HG03095 (cell line): ENCODE results near the gene OPCML.
A peak's percentile ranks its signal among the peaks of the same experiment; 100 is the strongest.

Experiments used
- ATAC-seq: cut with Tn5 transposase; IDR thresholded peaks from one replicate; pipeline ENCODE4 v1.9.1; 2021; ENCODE audit warnings: moderate library complexity; ENCODE audit not compliant: unreplicated experiment

OPCML gene

GRCh38 chr11:133418218-133418617, 114.1 kb downstream of the OPCML start:
- no peak for ATAC-seq

GRCh38 chr11:133414506-133414905, 117.8 kb downstream of the OPCML start:
- no peak for ATAC-seq

DNA sequence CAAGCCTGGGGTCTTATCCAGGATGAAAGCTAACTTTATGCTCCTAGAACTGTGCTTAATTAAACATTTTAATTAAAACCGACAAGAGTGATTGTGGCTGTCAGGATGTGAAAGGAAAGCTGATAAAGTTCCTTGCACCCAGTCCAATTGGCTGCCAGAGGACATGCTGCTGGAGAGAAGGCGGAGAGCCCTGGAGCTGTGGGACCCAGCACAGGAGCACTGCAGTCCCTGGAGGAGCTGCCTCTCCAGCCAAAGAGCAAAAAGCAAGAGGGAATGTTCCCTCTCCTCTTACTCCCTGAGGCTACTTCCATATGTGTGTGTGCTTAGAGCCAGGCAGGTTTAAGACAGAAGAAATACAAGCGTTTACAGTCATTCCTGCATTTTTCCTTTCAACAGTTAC, 118.6 kb downstream of the OPCML start:
- no peak for ATAC-seq

DNA sequence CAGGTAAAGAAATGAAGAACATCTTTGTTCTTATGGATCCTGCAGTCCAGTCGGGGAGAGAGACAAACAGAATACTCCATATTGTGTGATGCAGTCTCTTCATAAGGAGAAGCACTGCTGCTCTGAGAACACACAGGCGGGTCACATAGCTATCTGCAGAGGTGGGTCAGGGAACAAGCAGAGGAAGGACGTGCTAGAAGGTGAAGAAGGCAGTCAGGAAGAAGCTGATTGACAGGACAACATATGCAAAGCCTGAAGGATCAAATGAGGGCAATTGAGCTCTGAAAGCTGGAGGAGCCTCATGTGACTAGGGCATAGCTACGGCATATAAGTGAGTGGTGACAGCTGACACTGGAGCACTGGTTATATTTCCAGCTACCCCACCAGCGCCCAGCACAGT, 122.5 kb downstream of the OPCML start:
- ATAC-seq = peak; percentile 19

DNA sequence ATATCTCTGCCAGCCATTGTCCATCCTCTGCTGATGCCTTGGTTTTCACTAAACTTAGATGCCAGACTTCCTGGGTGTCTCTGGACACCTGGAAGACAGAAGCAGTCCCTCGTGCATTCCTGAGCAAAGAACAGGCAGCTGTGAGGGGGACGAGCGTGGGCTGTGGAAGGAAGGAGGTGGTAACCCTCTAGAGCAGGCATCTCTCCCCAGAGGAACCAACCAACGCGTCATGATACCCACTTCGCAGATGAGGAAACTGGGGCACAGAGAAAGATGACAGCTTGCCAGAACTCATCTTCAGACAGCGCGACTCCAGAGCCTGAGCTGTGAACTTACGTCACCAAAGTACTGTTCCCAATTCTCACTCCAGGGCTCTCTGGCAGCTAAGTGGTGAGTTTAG, 123.4 kb downstream of the OPCML start:
- no peak for ATAC-seq

DNA sequence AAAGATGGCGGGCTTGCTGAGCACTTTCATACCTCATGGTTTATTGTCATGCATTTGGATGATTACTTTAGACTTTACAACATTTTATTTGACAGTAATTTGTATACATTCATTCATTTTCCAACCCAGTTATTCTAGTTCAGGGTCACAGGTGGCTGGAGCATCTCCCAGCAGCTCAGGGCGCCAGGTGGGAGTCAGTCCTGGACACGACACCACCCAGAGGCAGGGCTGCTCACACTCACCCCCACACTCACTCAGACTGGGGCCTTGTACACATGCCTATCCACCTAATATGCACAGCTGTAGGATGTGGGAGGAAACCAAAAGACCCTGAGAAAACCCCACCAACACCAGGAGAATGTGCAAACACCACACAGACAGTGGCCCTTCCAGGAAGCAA, 123.9 kb downstream of the OPCML start:
- ATAC-seq = no peak

DNA sequence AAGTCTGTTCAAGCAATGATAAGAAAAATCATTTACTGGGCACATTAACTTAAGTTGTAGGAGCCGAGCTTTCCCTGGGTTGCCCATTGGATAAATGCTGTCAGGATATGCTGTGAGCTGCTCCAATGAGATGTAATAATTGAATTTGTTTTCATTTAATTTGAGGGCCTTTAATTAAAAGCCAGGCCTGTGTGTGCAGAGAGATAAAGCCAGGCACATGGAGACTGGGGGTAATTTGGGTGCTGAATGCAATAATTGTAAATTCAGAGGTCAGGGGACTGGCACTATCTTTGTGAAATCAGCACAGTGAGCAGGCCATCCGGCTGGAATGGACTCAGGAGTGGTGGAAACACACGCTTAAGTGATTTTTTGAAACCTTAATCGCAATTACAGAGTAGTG, 125.8 kb downstream of the OPCML start:
- no peak for ATAC-seq

DNA sequence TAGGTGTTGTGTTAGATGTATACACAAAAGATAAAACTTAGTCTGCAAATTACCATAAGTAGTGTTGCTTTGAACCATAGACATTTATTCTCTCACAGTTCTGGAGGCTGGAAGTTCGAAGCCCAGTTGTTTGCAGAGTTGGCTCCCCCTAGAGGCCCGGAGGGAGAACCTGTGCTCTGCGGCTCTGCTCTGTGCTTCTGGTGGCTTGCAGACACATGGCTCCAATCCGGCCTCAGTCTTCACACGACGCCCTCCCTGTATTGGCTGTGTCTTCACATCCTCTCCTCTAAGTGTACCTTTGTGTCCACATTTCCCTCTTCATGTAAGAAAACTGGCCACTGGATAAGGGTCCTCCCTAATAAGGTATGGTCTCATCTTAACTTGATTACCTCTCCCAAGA, 128.4 kb downstream of the OPCML start:
- ATAC-seq = no peak

DNA sequence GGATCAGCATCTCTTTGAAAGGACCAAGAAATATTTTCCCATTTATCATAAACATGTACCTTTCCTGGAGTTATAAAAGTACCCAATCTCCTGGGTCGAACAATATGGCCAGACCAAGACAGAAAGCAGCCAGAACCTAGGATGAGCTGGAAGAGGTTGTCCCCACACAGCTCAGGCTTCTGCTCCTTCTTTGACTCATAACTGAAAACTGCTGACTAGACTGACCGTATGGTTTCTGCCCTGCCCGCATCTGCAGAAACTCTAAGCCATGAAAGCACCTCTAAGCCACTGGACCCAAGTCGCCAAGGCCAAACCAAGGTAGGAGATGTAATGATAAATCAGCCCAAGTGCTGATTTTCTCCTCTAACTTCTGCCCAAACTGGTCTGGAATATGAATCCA, 129.8 kb downstream of the OPCML start:
- no peak for ATAC-seq

DNA sequence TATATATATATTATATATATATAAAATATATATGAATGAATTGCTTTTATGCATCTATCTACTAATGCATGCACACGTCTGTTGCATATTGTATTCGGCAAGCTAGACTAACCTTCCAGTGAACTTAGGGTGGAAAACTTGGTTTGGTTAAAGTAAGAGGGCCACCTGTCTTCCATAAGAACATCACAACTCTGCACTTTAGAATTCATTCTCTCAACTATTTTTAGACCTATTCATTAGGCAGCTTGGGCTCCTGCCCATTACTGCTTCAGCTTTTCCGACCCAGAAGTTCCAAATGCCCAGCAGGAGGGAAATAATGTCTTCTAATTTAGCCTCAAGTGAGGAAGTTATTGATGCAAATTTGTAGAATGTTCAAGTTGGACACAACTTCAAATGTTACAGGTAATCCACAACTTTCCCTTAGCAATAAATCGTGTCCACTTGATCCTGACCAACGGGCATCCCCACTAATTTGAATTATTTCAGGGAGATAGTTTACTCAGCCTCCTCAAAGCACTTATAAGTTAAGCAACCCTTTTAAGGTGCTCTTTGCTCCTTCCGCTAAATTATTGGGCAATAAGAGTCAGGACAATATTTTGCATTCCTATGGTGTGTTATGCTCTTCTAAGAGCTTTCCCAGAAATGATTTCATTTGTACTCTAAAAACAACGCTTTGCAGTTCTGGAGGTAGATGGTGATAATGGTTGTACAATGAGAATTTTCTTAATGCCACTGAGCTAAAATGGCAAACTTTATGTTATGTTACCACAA, 132.3 kb downstream of the OPCML start:
- ATAC-seq = no peak

DNA sequence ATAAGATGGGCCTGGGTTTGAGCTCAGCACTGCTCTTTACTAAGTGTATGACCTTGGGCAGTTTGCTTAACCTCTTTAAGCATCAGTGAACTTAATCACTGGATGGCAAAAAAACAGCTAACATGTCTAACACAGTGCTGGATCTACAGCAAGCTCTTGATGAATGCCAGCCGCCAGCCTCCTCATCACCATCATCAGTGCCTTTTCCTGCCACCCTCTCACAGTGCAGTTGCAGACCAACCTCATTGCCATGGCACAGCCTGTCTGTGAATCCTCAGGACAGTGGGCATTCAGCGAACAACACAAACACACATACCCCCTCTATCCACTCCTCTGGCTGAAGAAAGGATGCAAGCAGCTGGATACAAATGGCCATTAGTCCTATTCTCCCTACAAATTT, 133.0 kb downstream of the OPCML start:
- ATAC-seq = no peak

DNA sequence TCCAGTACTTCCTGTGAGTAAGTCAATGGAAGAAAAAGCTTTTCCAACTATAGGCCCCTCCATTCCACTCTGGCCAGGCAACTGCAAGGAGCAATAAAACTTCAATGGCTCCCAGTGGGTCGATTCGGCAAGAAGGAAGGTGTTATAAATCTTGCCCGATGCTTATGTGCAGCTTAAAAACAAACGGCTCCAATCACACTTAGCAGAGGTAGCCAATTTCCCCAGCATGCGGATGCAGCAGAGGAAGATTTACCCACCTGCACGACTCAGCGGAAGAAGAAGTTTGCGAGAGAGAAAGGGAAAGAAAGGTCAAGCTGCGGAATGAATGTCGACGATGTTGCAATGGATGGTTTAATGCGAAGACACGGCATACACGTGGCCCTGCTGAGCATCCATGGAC, 141.5 kb downstream of the OPCML start:
- ATAC-seq = no peak

- ATAC-seq = peak; percentile 88
These were observed 143.2 kb downstream of the OPCML start for GRCh38 chr11:133388975-133389568.

GRCh38 chr11:133388260-133388659, 144.0 kb downstream of the OPCML start:
- no peak for ATAC-seq

DNA sequence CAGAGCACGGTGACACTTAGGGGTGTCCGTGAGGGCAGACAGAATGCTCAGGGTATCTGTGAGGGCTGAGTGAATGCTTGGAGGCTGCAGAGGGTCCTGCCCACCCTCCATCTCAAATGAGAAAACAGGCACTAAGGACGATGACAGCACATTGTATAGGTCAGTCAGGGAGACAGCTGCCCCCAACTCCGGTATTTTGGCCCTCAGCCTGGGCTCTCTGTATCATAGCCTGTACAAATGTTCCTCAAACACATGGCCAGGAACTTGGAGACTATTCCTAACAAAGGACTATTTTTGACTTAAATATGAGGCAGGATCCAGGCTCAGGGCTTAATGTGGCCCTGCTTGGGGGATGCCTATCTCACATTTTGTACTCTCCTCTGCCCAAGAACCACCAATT, 145.4 kb downstream of the OPCML start:
- ATAC-seq = no peak

- ATAC-seq = no peak
These were observed 146.0 kb downstream of the OPCML start for GRCh38 chr11:133386262-133386661.

DNA sequence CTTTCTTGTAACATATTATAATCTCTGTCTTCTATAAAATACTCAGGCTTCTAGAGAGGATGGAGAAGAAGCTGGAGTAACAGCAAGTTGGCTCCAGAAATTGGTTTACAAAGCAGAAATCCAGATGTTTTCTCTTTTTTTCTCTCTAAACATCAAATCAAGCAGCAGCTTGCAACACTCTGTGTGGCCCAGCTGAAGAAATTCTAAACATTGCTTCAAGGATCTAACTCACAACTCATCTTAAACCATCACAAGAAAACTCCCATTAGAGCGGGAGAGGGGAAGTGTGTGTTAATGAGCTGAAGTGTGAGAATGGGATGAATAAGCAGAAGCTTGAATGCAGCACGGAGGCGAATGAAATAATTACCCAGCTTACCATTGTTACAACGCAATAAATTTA, 146.5 kb downstream of the OPCML start:
- ATAC-seq = no peak

DNA sequence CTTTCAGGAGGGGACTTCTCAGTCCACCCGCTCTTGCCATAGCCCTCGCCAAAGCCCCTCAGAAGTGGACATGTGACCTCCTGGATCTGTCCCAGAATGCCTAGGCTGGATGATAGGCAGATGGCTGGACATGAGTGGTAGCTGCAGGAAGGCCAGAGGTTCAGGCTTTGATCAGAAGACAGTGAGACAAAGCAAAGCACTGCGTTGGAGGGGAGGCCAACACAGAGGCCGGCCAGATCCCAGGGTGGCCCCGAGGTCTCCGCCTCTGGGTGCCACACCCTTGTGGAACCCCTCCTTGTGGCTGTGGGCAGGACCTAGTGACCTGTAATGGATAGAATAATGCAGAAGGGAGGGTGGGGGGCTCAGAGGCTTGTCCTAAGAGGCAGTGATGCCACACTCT, 147.6 kb downstream of the OPCML start:
- no peak for ATAC-seq

GRCh38 chr11:133383689-133384088, 148.6 kb downstream of the OPCML start:
- ATAC-seq = no peak

- ATAC-seq = no peak
These were observed 149.1 kb downstream of the OPCML start for GRCh38 chr11:133383201-133383600.

GRCh38 chr11:133382131-133382812, 150.0 kb downstream of the OPCML start:
- no peak for ATAC-seq

- ATAC-seq = no peak
These were observed 150.6 kb downstream of the OPCML start for GRCh38 chr11:133381761-133382130.
